ENCODE results near the gene GRHL3.

The GRHL3 gene

DNA sequence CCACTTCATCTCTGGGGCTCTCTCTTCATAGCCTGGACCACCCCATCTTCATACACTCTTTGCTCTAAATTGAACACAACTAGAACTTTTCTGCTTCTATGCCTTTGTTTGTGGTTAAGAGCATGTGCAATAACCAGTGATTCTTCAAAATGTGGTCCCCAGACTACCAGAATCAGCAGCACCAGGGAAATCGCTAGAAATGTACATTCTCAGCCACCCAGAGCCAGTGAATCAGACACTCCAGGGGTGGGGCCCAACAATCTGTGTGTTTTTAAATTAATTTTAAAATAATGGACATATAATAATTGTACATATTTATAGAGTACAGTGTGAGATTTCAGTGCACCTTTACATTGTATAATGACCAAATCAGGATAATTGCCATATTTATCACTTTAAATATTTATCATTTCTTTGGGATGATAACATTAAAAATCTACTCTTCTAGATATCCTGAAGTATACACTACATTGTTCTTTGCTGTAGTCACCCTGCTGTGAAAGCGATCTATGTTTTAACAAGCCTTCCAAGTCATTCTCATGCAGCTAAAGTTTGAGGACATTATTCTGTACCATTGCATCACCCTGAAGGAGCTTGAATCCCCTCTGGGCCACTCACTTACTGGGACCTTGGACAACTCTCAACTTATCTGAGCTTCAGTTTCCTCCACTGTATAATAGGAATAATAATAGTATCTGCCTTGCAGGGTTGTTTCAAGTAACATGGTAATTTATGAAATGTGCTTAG, 10.8 kb downstream of the GRHL3 start:
- no peak for DNase-seq (ENCODE audit: low spot score in 2 of 2)
- Histone ChIP-seq H3K9me3 (no peaks in the 10 kb centered on the region), H3K27me3 (ENCODE audit: low read depth) (no peaks in the 10 kb centered on the region), H3K4me1 (no peaks in the 10 kb centered on the region), H3K36me3 (replicated peaks) (no peaks in the 10 kb centered on the region), H3K4me3 (no peak overlapping the region)
- in situ Hi-C loops (cut with MboI; ENCODE audit: low sequenced_read_pairs): no loop called here

DNA sequence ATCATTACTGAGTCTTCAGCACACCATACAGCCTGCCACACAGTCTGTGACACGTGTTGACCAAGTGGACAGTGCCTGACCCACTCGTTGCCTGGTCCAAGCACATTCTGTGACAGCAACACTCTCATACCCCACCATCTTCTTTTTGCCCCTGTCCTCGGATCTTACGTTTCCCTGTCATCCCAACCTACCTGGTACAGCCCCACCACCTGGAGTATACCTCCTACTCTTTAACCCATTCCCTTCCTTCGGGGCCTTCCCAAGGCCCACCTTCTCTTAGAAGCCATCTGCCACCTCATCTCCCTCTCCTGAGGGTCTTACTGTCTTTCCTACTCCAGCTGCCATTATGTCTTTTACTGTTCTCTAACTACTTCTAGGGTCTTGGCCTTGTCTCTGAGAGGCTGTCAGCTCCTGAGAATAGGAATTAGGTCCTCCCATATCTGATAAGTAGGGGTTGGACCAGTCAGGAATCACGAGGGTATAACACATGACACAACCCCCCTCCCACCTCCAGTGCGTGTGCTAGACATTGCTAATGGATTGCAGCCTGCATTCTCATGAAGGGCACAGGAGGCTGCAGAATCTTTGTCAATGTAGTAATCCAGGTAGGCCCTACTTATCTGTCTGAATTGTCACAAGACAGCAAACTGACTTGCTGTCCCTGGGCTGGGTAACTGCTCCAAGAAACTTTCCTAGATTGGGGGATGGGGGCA, 13.0 kb downstream of the GRHL3 start:
- no peak for DNase-seq (ENCODE audit: low spot score in 2 of 2)
- Histone ChIP-seq H3K4me1 (no peaks in the 10 kb centered on the region), H3K27me3 (ENCODE audit: low read depth) (no peaks in the 10 kb centered on the region), H3K4me3 (no peak overlapping the region), H3K36me3 (replicated peaks) (no peaks in the 10 kb centered on the region), H3K9me3 (no peaks in the 10 kb centered on the region)
- in situ Hi-C loops (cut with MboI; ENCODE audit: low sequenced_read_pairs): no loop called here

DNA sequence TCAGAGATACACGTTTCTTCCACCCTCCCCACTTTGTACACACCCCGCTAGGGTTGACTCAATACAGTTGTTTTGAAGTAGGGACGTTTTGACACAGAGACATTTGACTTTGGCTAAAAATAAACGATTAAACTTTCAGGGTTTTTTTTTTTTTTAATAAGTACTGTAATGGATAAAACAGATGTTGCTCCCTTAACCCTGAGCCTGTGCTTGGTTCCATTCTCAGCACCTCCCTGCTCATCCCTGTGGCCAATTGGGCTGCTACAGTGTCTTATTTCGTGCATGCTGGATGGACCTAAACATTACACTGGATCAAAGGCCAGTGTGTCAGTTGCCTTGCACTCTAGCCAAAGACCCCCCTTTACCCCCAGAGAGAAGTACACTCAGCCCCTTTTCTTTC, 16.9 kb downstream of the GRHL3 start:
- in situ Hi-C loops (cut with MboI; ENCODE audit: low sequenced_read_pairs): no loop called here

DNA sequence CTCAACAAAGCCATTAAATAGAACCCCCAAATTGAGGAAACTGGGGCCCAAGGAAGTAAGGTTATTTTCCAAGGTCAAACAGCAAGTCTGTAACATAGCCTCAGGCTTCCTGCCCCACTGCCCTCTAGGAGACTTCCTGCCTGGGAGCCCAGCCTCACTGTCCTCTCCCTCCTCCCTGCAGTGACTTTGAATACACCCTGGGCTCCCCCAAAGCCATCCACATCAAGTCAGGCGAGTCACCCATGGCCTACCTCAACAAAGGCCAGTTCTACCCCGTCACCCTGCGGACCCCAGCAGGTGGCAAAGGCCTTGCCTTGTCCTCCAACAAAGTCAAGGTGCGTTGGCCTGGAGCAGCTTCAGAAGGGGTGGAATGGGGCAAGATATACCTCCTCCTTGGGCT, 18.3 kb downstream of the GRHL3 start:
- H3K9me3 ChIP-seq: no peaks in the 10 kb centered on the region
- no peak for DNase-seq (ENCODE audit: low spot score in 2 of 2)
- in situ Hi-C loops (cut with MboI; ENCODE audit: low sequenced_read_pairs): no loop called here
- no peaks in the 10 kb centered on the region for H3K27me3 ChIP-seq (ENCODE audit: low read depth)
- H3K36me3 ChIP-seq (replicated peaks): no peaks in the 10 kb centered on the region
- no peak overlapping the region for H3K4me3 ChIP-seq
- no peaks in the 10 kb centered on the region for H3K4me1 ChIP-seq

More for the DNA sequence above, 16.9 kb downstream of the GRHL3 start:
- DNase-seq (ENCODE audit: low spot score in 2 of 2): no peak
- H3K36me3 ChIP-seq (replicated peaks): no peaks in the 10 kb centered on the region
- no peaks in the 10 kb centered on the region for H3K27me3 ChIP-seq (ENCODE audit: low read depth)
- no peaks in the 10 kb centered on the region for H3K4me1 ChIP-seq
- no peak overlapping the region for H3K4me3 ChIP-seq
- no peaks in the 10 kb centered on the region for H3K9me3 ChIP-seq

DNA sequence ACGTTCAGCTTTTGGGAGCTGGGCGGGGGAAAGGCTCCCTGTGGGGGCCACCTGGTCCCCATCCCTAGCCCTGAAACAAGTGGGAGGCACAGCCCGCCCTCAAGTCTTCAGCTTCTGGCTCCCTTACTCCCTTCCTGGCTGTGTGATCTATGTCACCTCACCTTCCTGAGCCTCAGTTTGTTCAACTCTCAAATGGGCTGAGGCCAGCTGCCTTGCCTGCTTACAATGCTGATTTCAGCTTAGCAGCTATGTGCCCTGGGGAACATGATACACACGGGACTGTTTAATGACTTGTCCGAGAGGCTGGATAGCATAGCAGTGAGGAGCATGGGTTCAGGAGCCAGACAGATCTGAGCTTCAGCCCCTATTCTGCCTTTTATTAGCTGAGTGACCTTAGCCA, 19.3 kb downstream of the GRHL3 start:
- in situ Hi-C loops (cut with MboI; ENCODE audit: low sequenced_read_pairs): no loop called here
- Histone ChIP-seq H3K27me3 (ENCODE audit: low read depth) (no peaks in the 10 kb centered on the region), H3K9me3 (no peaks in the 10 kb centered on the region), H3K4me1 (no peaks in the 10 kb centered on the region), H3K4me3 (no peak overlapping the region), H3K36me3 (replicated peaks) (no peaks in the 10 kb centered on the region)
- DNase-seq (ENCODE audit: low spot score in 2 of 2): no peak

DNA sequence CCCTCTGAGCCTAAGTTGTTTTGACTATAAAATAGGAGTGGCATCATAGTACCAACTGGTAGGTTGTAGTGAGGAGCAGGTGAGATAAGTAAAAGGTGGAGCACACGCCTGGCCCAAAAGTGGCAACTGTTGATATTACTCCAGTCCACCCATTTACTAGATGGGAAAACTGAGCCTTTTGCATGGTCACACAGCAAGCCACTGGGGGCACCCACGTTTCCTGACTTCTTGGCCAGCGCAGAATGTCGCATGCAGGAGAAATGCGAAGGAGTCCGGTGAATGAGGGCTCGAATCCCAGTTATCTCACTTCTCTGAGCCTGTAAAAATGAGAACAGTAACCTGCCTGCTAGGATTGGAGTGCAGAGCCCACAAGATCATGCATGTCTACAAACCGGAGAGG, 20.8 kb downstream of the GRHL3 start:
- no peaks in the 10 kb centered on the region for H3K4me1 ChIP-seq
- no peak for DNase-seq (ENCODE audit: low spot score in 2 of 2)
- no peaks in the 10 kb centered on the region for H3K9me3 ChIP-seq
- in situ Hi-C loops (cut with MboI; ENCODE audit: low sequenced_read_pairs): no loop called here
- no peaks in the 10 kb centered on the region for H3K27me3 ChIP-seq (ENCODE audit: low read depth)
- no peak overlapping the region for H3K4me3 ChIP-seq
- H3K36me3 ChIP-seq (replicated peaks): no peaks in the 10 kb centered on the region

DNA sequence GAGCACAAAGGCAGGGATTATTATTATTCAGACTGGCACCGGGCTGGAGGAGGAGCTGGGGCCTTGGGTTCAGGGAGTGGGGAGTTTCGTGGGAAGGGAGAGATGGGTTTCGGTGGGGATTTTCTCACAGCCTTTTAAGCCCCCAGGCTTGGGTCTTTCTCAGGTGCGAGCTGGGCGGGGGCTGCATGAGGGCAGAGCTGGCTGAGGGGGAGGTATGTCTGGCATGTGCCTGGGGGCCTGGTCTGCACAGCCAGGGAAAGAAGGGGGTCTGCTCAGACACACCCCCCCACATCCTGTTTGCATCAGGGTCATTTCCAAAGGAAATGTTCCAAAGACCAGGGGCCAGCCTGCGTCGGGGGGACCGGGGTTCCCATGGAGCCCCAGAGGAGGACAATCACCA, 21.6 kb downstream of the GRHL3 start:
- in situ Hi-C loops (cut with MboI; ENCODE audit: low sequenced_read_pairs): no loop called here
- Histone ChIP-seq H3K9me3 (no peaks in the 10 kb centered on the region), H3K27me3 (ENCODE audit: low read depth) (no peaks in the 10 kb centered on the region), H3K36me3 (replicated peaks) (no peaks in the 10 kb centered on the region), H3K4me3 (no peak overlapping the region), H3K4me1 (no peaks in the 10 kb centered on the region)
- DNase-seq (ENCODE audit: low spot score in 2 of 2): no peak

DNA sequence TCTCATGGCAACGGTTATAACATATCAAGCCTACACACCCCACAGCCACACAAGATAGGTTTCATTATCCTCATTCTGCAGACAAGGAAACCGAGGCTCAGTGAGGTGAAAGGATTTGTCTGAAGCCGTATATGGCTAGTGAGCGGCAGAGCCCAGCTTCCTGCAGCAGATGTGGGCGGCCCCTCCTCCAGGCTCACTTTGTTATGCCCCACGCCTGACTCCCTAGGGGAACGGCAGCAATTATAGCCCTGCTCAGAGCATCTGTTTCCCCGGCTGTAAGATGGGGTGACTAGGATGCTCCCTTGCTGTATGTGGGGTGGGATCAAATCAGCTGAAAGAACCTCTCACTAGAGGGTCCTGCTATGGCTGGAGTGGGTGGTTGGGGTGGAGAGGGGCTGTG, 22.1 kb downstream of the GRHL3 start:
- in situ Hi-C loops (cut with MboI; ENCODE audit: low sequenced_read_pairs): no loop called here
- DNase-seq (ENCODE audit: low spot score in 2 of 2): peak; percentile 25 to 68
- H3K27me3 ChIP-seq (ENCODE audit: low read depth): no peaks in the 10 kb centered on the region
- H3K4me3 ChIP-seq: no peak overlapping the region
- no peaks in the 10 kb centered on the region for H3K9me3 ChIP-seq
- no peaks in the 10 kb centered on the region for H3K4me1 ChIP-seq
- H3K36me3 ChIP-seq (replicated peaks): no peaks in the 10 kb centered on the region

DNA sequence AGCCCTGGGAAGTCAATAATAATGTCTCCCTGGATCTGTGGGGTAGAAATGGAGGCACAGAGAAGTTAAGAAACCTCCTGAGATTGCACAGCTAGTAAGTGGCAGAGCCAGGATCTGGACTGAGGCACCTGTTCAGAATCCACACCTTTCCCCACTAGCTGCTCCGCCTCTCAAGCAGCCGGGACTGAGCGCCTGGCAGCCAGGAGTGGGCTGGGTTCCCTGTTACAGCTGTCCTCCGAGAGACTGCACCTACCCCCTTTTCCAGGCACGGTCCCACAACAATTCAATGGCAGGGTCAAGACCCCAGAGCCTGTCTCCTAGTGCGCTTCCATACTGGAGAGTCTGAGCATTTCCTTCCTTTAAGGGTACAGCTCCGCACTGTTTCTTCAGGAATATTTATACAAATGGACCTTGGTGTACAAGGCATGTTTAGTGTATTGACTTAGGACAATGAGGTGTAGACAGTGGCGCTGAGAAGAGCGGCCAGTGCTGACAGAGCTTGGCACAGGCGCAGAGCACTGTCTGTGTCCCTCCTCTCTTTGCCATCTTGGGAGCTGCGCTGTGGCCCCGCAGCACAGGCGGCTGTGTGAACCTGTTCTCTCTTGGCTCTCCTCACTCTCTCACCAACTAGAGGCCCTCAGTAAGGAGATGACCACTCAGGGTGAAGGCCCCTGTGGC, 24.4 kb downstream of the GRHL3 start:
- Histone ChIP-seq H3K36me3 (replicated peaks) (no peaks in the 10 kb centered on the region), H3K4me1 (no peaks in the 10 kb centered on the region), H3K9me3 (no peaks in the 10 kb centered on the region), H3K4me3 (no peak overlapping the region), H3K27me3 (ENCODE audit: low read depth) (no peaks in the 10 kb centered on the region)
- in situ Hi-C loops (cut with MboI; ENCODE audit: low sequenced_read_pairs): no loop called here
- no peak for DNase-seq (ENCODE audit: low spot score in 2 of 2)

DNA sequence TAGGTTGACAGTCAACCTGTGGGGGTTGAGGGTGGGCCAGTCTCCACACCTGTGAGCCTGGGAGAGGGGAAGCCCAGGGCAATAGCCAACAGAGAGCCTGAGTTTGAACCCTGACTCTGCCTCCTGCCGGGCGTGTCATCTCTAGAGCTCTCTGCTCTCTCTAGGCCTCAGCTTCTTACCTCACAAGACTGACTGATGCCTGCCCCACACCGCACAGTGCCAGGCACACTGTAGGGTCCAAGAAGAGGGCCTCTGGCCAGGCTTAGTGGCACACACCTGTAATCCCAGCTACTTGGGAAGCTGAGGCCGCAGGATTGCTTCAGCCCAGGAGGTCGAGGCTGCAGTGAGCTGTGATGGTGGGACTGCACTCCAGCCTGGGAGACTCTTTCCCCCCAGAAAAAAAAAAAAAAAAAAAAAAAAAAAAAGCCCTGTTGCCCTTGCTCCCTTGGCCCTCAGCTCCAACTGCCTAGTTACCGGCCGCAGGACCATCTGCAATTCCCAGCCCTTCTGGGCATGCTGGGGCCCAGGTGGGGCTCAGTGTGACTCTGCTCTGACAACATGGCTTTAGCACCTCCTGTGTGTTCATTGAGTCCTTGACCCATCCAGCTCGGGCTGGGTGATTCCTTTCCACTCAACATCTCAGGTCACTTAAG, 25.1 kb downstream of the GRHL3 start:
- Histone ChIP-seq H3K36me3 (replicated peaks) (no peaks in the 10 kb centered on the region), H3K4me1 (no peaks in the 10 kb centered on the region), H3K9me3 (no peaks in the 10 kb centered on the region), H3K4me3 (no peak overlapping the region), H3K27me3 (ENCODE audit: low read depth) (no peaks in the 10 kb centered on the region)
- in situ Hi-C loops (cut with MboI; ENCODE audit: low sequenced_read_pairs): no loop called here
- DNase-seq (ENCODE audit: low spot score in 2 of 2): no peak

DNA sequence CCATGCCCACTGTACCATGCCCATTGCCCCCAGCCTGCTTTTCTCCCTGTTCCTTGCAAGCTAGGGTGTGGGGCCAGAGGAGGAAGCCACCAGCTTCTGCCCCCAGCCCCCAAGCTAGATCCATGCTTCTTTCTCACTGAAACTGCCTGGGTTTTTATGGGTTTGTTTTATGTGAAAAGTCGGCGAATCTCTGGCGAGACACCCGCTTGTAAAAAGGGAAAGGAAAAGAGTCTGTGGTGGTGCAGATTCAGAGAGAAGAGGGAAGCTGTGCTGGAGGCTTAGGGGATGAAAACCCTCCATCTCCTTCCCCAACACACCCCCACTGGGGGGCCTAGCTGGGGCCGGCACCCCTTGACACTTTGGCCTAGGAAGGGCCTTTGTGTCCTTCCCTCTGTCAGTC, 26.2 kb downstream of the GRHL3 start:
- H3K4me1 ChIP-seq: no peaks in the 10 kb centered on the region

DNA sequence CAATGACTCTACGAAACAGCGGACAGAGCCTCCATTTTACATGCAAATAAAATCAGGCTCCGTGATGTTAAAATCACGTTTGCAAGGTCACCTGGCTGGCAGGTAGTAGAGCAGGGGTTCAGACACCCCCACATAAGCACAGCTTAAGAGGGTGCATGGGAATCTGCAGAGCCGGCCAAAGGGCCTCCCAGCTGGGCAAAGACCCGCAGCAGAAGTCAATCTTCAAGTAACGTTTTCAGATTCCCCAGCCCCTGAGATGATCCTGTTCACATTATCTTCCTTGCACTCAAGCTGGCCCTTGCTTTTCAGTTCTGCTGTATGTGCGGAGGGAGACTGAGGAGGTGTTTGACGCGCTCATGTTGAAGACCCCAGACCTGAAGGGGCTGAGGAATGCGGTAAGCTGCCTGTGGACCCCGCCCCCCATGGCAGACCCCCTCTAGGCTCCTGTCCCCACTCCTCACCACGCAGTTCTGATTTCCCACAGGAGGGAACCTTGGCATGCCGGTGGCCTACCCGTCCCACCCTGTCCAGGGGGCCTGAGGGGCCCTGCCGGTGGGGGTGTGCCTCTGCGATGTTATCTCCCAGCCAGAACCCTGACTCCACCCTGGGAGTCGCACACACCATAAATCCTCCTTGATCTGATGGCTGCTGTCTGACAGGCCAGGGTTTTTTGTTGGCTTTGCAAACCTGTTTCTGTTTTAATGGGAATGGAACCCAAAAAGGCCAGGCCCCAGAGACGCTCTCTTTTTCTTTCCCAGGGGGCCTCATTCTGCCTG, 28.2 kb downstream of the GRHL3 start:
- Histone ChIP-seq H3K36me3 (replicated peaks) (no peaks in the 10 kb centered on the region), H3K4me3 (no peak overlapping the region), H3K9me3 (no peaks in the 10 kb centered on the region), H3K27me3 (ENCODE audit: low read depth) (no peaks in the 10 kb centered on the region), H3K4me1 (no peaks in the 10 kb centered on the region)
- DNase-seq (ENCODE audit: low spot score in 2 of 2): no peak
- in situ Hi-C loops (cut with MboI; ENCODE audit: low sequenced_read_pairs): no loop called here

More for the DNA sequence above, 26.2 kb downstream of the GRHL3 start:
- in situ Hi-C loops (cut with MboI; ENCODE audit: low sequenced_read_pairs): no loop called here
- no peak for DNase-seq (ENCODE audit: low spot score in 2 of 2)
- Histone ChIP-seq H3K36me3 (replicated peaks) (no peaks in the 10 kb centered on the region), H3K9me3 (no peaks in the 10 kb centered on the region), H3K27me3 (ENCODE audit: low read depth) (no peaks in the 10 kb centered on the region), H3K4me3 (no peak overlapping the region)

DNA sequence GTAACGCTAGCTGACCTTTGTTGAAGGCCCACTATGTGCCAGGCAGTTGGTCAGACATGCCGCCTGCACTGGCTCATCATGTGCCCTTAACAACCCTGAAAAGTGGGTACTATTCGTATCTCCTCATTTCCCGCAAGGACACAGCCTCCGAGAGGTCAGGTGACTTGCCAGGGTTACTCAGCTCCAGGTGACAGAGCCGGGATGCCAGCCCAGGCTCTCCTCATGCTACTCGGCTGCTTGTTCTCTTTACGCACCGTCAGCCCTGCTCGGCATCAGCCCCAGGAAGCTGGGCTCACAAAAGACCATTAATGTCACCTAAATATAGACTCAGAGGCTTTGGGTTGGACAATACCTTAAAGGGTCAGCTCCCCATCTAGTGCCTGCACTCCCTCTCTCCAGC, 29.0 kb downstream of the GRHL3 start:
- no peak for DNase-seq (ENCODE audit: low spot score in 2 of 2)
- no peaks in the 10 kb centered on the region for H3K27me3 ChIP-seq (ENCODE audit: low read depth)
- no peaks in the 10 kb centered on the region for H3K9me3 ChIP-seq
- no peak overlapping the region for H3K4me3 ChIP-seq
- no peaks in the 10 kb centered on the region for H3K36me3 ChIP-seq (replicated peaks)
- H3K4me1 ChIP-seq: no peaks in the 10 kb centered on the region
- in situ Hi-C loops (cut with MboI; ENCODE audit: low sequenced_read_pairs): no loop called here

Data from HAP-1 (cell line).